SW 1271 (cell line): Measurements from ENCODE around the gene INO80C.
"Not testable (repeated sequence)": the region's sequence is repeated elsewhere in the genome, so short reads cannot be mapped to it uniquely, and the experiment has no call there.

ENCODE experiments used
- DNase-seq, 2 experiments: peaks; one replicate each; lab custom pipeline; 2025; lab: John Stamatoyannopoulos, UW

Gene INO80C

GRCh38 chr18:35459997-35460396, 37.8 kb downstream of the INO80C start:
- DNase-seq = no peak

GRCh38 chr18:35458677-35459441, 38.9 kb downstream of the INO80C start:
- DNase-seq = peak; percentile 58 to 90

DNA sequence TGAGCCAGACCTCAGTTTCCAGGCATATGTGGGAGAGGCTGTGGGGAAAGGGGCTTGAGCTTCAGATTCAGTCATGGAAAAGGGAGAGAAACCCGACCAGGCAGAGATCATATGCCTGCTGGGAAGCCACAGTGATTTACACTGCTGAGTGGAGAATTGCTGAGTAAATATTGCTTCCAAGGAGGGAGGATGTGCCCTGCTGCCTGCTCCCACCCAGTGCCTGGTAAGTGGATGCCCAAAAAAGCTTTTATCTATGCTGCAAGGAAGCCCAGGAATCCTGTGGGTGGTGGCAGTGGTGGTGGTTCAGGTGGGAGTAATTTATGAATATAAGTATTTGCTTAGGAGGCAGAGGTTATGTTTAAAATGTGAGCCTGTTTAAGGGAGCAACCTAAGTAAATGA, 39.5 kb downstream of the INO80C start:
- DNase-seq = no peak

DNA sequence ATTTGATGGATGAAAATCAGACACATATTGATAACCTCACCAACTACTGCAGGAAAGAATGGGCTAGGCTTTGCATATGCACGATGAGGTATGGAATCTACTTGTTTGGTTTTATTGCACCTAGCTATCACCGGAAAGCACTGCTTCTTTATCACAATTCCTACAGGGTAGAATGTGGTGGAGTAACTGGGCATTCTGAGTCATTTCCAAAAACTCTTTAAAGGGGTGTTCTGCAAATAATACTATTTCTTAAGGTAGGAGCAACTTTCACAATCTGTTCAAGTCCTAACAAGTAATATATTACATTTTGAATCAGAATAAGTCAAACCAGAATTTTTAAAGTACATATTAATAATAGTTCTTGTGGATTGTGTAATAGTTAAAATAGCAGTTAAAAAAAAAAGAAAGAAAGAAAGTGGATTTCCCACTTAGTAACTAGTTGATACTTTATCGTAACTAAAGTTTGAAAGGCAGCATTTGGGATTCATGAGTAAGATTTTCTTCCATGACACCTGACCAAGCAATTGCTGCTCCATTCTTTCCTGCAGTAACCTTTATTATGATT, 40.5 kb downstream of the INO80C start:
- DNase-seq = no peak

DNA sequence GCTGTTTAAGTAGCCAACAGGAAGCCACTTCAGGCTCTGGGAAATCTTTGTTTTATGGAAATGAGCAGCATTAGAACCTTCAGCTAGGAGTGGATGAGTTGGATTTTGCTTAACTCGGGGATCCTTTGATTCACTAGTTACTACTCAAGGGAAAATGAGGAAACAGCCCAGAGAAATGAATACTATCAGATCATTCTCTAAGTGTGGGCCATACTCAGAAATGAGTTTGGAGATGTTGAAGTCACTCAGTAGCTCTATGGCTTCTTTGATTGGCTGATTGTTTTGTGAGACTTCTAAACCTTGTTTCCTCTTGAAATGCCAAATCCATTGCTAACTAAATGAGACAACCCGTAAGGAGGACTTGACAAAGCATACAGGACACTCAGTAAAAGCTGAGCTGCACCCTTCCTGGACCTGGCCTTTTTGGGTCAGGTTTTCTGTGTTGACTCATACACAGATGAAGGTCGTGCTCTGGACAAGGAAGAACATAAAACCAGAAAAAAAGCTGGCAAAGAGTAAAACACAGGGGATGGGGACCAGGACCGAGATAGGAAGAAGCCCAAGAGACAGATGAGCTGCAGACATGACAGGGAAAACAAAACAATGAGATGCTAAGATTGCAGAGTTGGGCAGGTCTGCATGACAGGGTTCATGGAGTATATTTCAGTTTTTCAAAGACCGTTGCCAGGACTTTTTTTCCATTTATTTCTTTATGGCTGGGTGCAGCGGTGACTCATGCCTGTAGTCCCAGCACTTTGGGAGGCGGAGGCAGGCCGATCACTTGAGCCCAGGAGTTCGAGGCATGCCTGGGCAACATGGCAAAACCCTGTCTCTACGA, 41.6 kb downstream of the INO80C start:
- no peak for DNase-seq

DNA sequence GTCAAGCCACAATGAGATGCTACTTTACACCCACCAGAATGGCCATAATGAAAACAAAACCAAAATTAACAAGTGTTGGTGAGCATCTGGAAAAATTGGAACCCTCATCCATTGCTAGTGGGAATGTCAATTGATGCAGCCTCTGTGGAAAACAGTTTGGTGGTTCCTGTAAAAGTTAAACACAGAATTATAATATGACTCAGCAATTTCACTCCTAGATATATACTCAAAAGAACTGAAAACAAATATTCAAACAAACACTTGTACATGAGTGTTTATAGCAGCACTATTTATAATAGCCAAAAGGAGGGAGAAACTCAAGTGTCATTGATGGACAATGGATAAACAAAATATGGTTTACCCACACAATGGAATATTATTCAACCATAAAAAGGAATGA, 43.0 kb downstream of the INO80C start:
- no peak for DNase-seq

- not testable (repeated sequence) for DNase-seq
Observed at GRCh38 chr18:35453065-35453464, 44.7 kb downstream of the INO80C start.

- no peak for DNase-seq
Observed at GRCh38 chr18:35451916-35452315, 45.8 kb downstream of the INO80C start.

- DNase-seq = no peak
Observed at GRCh38 chr18:35451032-35451431, 46.7 kb downstream of the INO80C start.

- no peak for DNase-seq
Observed at GRCh38 chr18:35444636-35445035, 53.1 kb downstream of the INO80C start.

DNA sequence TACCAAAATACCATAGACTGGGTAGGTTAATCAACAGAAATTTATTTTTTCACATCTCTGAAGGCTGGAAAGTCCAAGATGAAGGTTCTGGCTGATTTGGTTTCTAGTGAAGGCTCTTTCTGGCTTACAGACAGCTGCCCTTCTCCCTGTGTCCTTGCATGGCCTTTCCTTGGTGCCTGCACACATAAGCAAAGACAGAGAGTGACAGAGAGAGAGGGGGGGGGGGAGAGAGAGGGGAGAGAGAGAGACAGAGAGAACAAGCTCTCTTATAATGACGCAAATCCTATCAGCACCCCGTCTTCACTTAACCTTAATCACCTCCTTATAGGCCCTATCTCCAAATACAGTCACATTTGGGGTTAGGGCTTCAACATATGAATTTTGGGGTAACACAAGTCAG, 53.9 kb downstream of the INO80C start:
- DNase-seq = no peak

GRCh38 chr18:35443434-35443833, 54.3 kb downstream of the INO80C start:
- no peak for DNase-seq

- no peak for DNase-seq
Observed at GRCh38 chr18:35442701-35443100, 55.1 kb downstream of the INO80C start.

- no peak for DNase-seq
Observed at GRCh38 chr18:35441857-35442595, 55.7 kb downstream of the INO80C start.

GRCh38 chr18:35438480-35439234, 59.1 kb downstream of the INO80C start:
- DNase-seq = no peak

- no peak for DNase-seq
Observed at GRCh38 chr18:35437836-35438235, 59.9 kb downstream of the INO80C start.

DNA sequence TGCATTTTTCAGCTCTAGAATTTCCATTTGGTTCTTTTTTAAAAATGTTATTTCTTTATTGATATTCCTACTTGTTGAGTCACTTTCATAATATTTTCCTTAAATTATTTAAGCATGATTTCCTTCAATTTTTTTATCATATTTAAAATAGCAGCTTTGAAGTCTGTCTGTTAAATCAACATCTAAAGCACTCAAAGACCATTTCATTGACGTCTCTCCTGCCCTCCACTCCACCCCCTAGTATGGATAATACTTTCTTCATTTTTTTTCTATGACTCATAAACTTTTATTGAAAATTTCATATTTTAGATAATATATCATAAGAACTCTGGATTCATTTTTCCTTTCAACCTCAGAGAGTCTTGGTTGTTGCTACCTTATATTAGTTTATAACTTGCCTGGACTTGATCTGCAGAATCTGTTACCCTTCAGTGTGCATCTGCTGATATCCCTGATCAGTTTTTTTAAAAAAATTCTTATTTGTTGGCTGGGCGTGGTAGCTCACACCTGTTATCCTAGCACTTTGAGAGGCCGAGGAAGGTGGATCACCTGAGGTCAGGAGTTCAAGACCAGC, 61.6 kb downstream of the INO80C start:
- DNase-seq = no peak

DNA sequence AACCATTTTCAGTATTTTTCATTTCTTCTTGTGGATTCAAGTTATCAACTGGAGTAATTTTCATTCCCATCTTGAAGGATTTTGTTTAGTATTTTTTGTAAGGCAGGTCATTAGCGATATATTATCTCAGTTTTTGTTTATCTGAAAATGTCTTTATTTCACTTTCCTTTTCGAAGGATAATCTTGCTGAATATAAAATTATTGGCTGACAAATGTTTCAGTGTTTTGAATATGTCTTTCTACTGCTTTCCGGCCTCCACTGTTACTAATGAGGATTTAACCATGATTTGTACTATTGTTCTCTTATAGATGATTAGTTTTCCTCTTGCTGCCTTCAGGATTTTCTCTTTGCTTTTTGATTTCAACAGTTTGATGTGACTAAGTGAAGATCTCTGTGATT, 62.4 kb downstream of the INO80C start:
- no peak for DNase-seq

DNA sequence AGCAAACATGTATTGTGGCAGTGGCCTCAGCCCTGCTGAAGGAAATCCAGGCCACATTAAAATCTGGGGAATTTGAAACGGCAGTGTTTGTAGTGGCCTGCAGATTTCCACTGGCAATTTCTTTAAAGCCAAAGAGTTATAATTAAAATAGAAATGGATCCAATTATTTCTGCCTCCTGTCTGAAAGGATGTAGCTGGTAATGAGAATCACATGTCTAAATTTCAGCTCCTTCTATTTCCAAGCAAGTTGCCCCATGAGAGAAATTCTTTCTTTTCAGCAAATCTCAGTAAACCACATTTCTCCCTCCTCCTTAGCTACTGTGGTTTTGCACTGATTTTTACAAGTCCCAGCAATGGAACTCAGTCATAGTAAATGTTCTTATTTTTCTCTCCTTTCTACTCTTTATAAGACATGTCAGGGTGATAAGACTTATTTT, 65.2 kb downstream of the INO80C start:
- DNase-seq = no peak

GRCh38 chr18:35431374-35431741, 66.4 kb downstream of the INO80C start:
- no peak for DNase-seq

DNA sequence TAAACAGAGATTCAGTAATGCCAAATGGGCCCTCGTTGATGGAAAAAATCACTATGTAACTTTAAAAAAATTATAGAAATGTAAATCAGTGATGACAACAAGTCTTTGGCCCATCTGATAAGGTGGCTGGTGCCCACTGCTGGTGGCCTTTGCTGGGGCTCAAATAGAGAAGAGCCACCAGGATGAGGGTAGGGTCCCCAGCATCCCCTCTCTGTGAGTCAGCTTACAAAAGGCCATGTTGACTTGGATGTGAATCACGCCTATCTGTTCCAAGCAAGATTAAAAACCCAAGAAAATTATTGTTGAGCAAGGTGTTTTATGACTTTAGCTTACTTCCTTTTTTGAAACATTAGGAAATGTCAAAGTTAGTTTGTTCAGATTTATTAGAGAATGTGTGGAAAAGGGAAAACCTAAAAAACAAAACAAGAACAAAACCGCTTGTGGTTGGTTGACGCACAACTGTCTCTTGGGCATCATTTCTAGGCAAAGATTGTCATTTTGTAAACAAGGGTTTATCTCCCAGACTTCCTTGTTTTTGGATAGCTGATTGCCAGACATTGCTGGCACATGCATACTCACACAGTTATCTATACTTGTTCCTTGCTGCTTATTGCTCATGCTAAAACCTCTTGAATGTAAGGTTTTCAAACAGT, 66.9 kb downstream of the INO80C start:
- no peak for DNase-seq
